OCI-LY3 (cell line): ENCODE measurements around the gene MED26.

Source experiments
- EZH2phosphoT487 ChIP-seq: fragments of 200-600 bp; shearing (Covaris generic); IDR thresholded peaks from 2 replicates; pipeline ENCODE4 v1.6.1; 2018; ENCODE audit warnings: antibody characterized with exemption, mixed run types, low read depth
- TF ChIP-seq, protein P1 (sequence below): fragments of 200-600, 300-600 bp; sonication (generic); IDR thresholded peaks from 2 replicates; pipeline ENCODE4 v1.5.1; 2014; ENCODE audit warnings: antibody characterized with exemption, low read length, low read depth

DNA sequence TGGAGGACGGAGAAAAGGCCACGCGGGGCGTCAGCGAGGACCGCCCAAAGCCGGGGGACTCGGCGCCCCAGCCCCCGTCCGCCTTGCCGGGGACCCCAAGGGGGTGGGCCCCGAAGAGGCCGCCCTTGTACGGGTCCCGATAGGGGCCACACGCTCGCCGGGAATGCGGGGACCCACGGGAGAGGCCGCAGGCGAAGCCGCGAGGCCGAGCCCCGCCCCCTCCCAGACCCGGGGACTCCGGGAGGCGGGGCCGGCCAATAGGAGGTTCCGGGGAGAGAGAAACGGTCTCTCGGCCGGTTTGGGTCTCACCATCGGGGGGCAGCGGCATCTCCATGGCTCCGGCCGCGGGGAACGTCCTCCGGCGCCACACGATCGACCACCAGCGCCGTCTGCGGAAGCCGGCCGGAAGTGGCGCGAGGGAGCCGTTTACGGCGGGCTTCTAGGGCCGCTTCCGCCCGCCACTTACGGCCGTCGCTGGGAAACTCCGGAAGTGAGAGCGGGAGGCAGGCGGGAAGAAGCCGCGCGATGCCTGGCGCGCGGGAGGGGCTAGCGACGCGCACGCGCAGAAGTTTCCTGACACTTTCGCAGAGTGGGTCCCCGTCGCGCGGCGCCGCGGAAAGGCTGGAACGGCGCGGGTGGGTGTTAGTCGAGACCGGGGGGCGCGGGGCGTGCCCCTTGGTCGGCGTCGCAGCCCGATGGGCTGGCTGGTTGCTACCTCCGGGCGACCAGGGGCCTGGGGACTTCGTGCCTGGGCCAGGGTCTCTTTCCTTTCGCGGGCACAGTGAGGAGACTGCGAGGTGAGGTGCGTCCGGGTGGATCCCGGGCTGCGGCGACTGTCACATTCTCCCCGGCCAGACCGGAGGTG, 85.7 kb downstream of the MED26 start, which contains the start of gene CHERP:
- TF ChIP-seq, protein P1, sequence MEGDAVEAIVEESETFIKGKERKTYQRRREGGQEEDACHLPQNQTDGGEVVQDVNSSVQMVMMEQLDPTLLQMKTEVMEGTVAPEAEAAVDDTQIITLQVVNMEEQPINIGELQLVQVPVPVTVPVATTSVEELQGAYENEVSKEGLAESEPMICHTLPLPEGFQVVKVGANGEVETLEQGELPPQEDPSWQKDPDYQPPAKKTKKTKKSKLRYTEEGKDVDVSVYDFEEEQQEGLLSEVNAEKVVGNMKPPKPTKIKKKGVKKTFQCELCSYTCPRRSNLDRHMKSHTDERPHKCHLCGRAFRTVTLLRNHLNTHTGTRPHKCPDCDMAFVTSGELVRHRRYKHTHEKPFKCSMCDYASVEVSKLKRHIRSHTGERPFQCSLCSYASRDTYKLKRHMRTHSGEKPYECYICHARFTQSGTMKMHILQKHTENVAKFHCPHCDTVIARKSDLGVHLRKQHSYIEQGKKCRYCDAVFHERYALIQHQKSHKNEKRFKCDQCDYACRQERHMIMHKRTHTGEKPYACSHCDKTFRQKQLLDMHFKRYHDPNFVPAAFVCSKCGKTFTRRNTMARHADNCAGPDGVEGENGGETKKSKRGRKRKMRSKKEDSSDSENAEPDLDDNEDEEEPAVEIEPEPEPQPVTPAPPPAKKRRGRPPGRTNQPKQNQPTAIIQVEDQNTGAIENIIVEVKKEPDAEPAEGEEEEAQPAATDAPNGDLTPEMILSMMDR, result no peak
- TF ChIP-seq EZH2phosphoT487, result no peak
